ENCODE measurements around the gene LGALSL. TPM values are rescaled to one million over a fixed set of nuclear protein-coding genes. Genes with fewer than 3 reads are reported as not detected.

Gene LGALSL
- total RNA-seq, 1 experiment from 2014 or later: 37.2 TPM

GRCh38 chr2:64472881-64473280, 18.9 kb downstream of the LGALSL start:
- no peaks in the 10 kb centered on the region for H3K9me3 ChIP-seq
- Mint-ChIP-seq H3K9me3 (ENCODE audit: unreplicated experiment) (no peaks in the 10 kb centered on the region), H3K4me3 (ENCODE audit: unreplicated experiment) (no peak overlapping the region), H3K36me3 (ENCODE audit: insufficient read depth, unreplicated experiment) (no peaks in the 10 kb centered on the region), H3K27me3 (ENCODE audit: insufficient read depth, unreplicated experiment) (no peaks in the 10 kb centered on the region), H3K4me1 (ENCODE audit: low read depth, unreplicated experiment) (no peaks in the 10 kb centered on the region), H3K27ac (ENCODE audit: unreplicated experiment) (no peak overlapping the region)
- H3K27me3 ChIP-seq (replicated peaks; ENCODE audit: control insufficient read depth, insufficient read depth, low read length): no peaks in the 10 kb centered on the region
- CTCF ChIA-PET: no interaction called here
- no peak for DNase-seq
- TF ChIP-seq CTCF (IDR thresholded peaks at IDR 0.05; ENCODE audit: insufficient read depth in 1 of 2, low read depth in 1 of 2, low read length in 1 of 2, severe bottlenecking in 1 of 2, unreplicated experiment in 1 of 2): no peak
- no peaks in the 10 kb centered on the region for H3K4me1 ChIP-seq
- H3K4me3 ChIP-seq (ENCODE audit: low read depth, low read length): no peak overlapping the region
- no TSS peak for BruUV-seq (replicated peaks)
- intact Hi-C loops (cut with micrococcal nuclease; ENCODE audit: unreplicated experiment): no loop called here
- POLR2A ChIA-PET: no interaction called here
- no peaks in the 10 kb centered on the region for H3K36me3 ChIP-seq (ENCODE audit: control insufficient read depth, insufficient read depth, low read length)

- ChIA-PET POLR2A (no interaction called here), CTCF (no interaction called here)
- TF ChIP-seq CTCF (IDR thresholded peaks at IDR 0.05; ENCODE audit: insufficient read depth in 1 of 2, low read depth in 1 of 2, low read length in 1 of 2, severe bottlenecking in 1 of 2, unreplicated experiment in 1 of 2): no peak
- Histone ChIP-seq H3K9me3 (no peaks in the 10 kb centered on the region), H3K36me3 (ENCODE audit: control insufficient read depth, insufficient read depth, low read length) (no peaks in the 10 kb centered on the region), H3K27me3 (replicated peaks; ENCODE audit: control insufficient read depth, insufficient read depth, low read length) (no peaks in the 10 kb centered on the region), H3K4me3 (ENCODE audit: low read depth, low read length) (no peak overlapping the region), H3K4me1 (no peaks in the 10 kb centered on the region)
- intact Hi-C loops (cut with micrococcal nuclease; ENCODE audit: unreplicated experiment): no loop called here
- Mint-ChIP-seq H3K4me3 (ENCODE audit: unreplicated experiment) (no peak overlapping the region), H3K27me3 (ENCODE audit: insufficient read depth, unreplicated experiment) (no peaks in the 10 kb centered on the region), H3K36me3 (ENCODE audit: insufficient read depth, unreplicated experiment) (no peaks in the 10 kb centered on the region), H3K27ac (ENCODE audit: unreplicated experiment) (no peak overlapping the region), H3K4me1 (ENCODE audit: low read depth, unreplicated experiment) (no peaks in the 10 kb centered on the region), H3K9me3 (ENCODE audit: unreplicated experiment) (no peaks in the 10 kb centered on the region)
- DNase-seq: no peak
- BruUV-seq (replicated peaks): no TSS peak
Observed at GRCh38 chr2:64474121-64474571, 20.2 kb downstream of the LGALSL start.

DNA sequence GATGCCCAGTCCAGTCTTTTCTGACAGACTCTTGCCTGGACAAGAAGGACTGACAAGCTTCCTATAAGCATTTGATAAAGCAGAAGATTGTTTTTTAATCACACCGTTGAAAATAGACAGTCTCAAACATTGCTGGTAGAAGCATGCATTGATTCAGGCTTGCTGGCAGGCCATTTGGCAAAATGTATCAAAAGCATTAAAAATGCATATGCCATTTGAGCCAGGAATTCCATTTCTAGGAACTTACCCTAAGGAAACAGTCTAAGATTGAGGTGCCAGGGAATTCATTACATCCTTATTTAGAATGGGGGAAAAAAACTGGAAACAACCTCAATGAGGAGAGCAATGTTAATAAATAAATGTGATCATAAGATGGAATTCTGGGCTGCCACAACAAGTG, 20.7 kb downstream of the LGALSL start:
- Mint-ChIP-seq H3K9me3 (ENCODE audit: unreplicated experiment) (no peaks in the 10 kb centered on the region), H3K27me3 (ENCODE audit: insufficient read depth, unreplicated experiment) (no peaks in the 10 kb centered on the region), H3K4me1 (ENCODE audit: low read depth, unreplicated experiment) (peaks cover 3% of the 10 kb centered on the region), H3K36me3 (ENCODE audit: insufficient read depth, unreplicated experiment) (no peaks in the 10 kb centered on the region), H3K27ac (ENCODE audit: unreplicated experiment) (no peak overlapping the region), H3K4me3 (ENCODE audit: unreplicated experiment) (no peak overlapping the region)
- Histone ChIP-seq H3K27me3 (replicated peaks; ENCODE audit: control insufficient read depth, insufficient read depth, low read length) (no peaks in the 10 kb centered on the region), H3K4me1 (0 out of 2 replicates have a peak, but pooled peaks cover 4% of the 10 kb centered on the region), H3K9me3 (no peaks in the 10 kb centered on the region), H3K4me3 (ENCODE audit: low read depth, low read length) (no peak overlapping the region), H3K36me3 (ENCODE audit: control insufficient read depth, insufficient read depth, low read length) (no peaks in the 10 kb centered on the region)
- intact Hi-C loops (cut with micrococcal nuclease; ENCODE audit: unreplicated experiment): no loop called here
- no peak for TF ChIP-seq CTCF (IDR thresholded peaks at IDR 0.05; ENCODE audit: insufficient read depth in 1 of 2, low read depth in 1 of 2, low read length in 1 of 2, severe bottlenecking in 1 of 2, unreplicated experiment in 1 of 2)
- no TSS peak for BruUV-seq (replicated peaks)
- POLR2A ChIA-PET: no interaction called here
- no peak for DNase-seq
- CTCF ChIA-PET: no interaction called here

All from Caco-2 (cell line).